Islet of Langerhans (tissue), 1 donor: ENCODE results near the gene EBF3.
A peak's percentile ranks its signal among the peaks of the same experiment; 100 is the strongest.

ENCODE experiments used
- FAIRE-seq: peaks from one replicate; lab custom pipeline; 2011; peaks lifted over from hg19 to GRCh38; lab: Jason Lieb, UNC

The EBF3 gene

GRCh38 chr10:129971381-129972144, 7.5 kb upstream of the EBF3 start:
- peak; percentile 27 for FAIRE-seq

GRCh38 chr10:129970465-129971364, 6.6 kb upstream of the EBF3 start:
- FAIRE-seq: no peak

GRCh38 chr10:129969911-129970464, 5.9 kb upstream of the EBF3 start:
- no peak for FAIRE-seq

GRCh38 chr10:129969184-129969910, 5.3 kb upstream of the EBF3 start:
- no peak for FAIRE-seq

GRCh38 chr10:129968853-129969183, 4.7 kb upstream of the EBF3 start:
- no peak for FAIRE-seq

GRCh38 chr10:129968020-129968852, 4.2 kb upstream of the EBF3 start:
- no peak for FAIRE-seq

- FAIRE-seq: no peak
Measured at GRCh38 chr10:129967579-129968019, 3.5 kb upstream of the EBF3 start.

- FAIRE-seq: no peak
Measured at GRCh38 chr10:129966889-129967578, 3.0 kb upstream of the EBF3 start.

- no peak for FAIRE-seq
Measured at GRCh38 chr10:129966370-129966888, 2.4 kb upstream of the EBF3 start.

GRCh38 chr10:129965959-129966358, 1.9 kb upstream of the EBF3 start:
- no peak for FAIRE-seq

- FAIRE-seq: no peak
Measured at GRCh38 chr10:129965425-129965808, 1.3 kb upstream of the EBF3 start.

GRCh38 chr10:129964611-129965424, 744 bp upstream of the EBF3 start:
- FAIRE-seq: no peak

- FAIRE-seq: no peak
Measured at GRCh38 chr10:129962872-129963640, 1.0 kb downstream of the EBF3 start.

GRCh38 chr10:129962031-129962871, 1.8 kb downstream of the EBF3 start:
- no peak for FAIRE-seq

- no peak for FAIRE-seq
Measured at GRCh38 chr10:129961157-129961701, 2.8 kb downstream of the EBF3 start.

GRCh38 chr10:129960481-129961156, 3.5 kb downstream of the EBF3 start:
- FAIRE-seq: no peak
